Erythroblast (primary cell): ENCODE measurements around the gene DYRK2.

Experiments
- GATA1 ChIP-seq: IDR thresholded peaks from 2 replicates; pipeline ENCODE4 v1.6.1; 2011; ENCODE audit warnings: low read depth, mild to moderate bottlenecking, control low read depth, low read length, moderate library complexity
- POLR2A ChIP-seq: IDR thresholded peaks from 2 replicates; pipeline ENCODE4 v1.6.1; 2011; ENCODE audit warnings: mild to moderate bottlenecking, low read length

GRCh38 chr12:67701121-67701520 is 52.6 kb downstream of the DYRK2 start:
- TF ChIP-seq POLR2A (no peak), GATA1 (no peak)
